CD4-positive, alpha-beta T cell treated with Interleukin-6 at 100 ng/mL for 8 hours (primary cell): ENCODE results near the gene FOS.
"Not testable (repeated sequence)": the region's sequence is repeated elsewhere in the genome, so short reads cannot be mapped to it uniquely, and the experiment has no call there.

ENCODE experiments used
- DNase-seq: peaks from one replicate; pipeline ENCODE4 v3.0.0-alpha.2; 2020; ENCODE audit warnings: mixed read lengths, low spot score

FOS gene

GRCh38 chr14:75277008-75277814 lies 1.4 kb upstream of the FOS start:
- DNase-seq = peak; percentile 54

GRCh38 chr14:75277815-75278421 lies 710 bp upstream of the FOS start:
- DNase-seq = peak; percentile 15

GRCh38 chr14:75279153-75279762 lies 630 bp downstream of the FOS start:
- DNase-seq = peak; percentile 56

GRCh38 chr14:75279763-75280290 lies 1.2 kb downstream of the FOS start:
- DNase-seq = no peak

- DNase-seq = no peak
Measured at GRCh38 chr14:75280291-75280830, 1.7 kb downstream of the FOS start.

- no peak for DNase-seq
Measured at GRCh38 chr14:75280831-75281653, 2.4 kb downstream of the FOS start.

- no peak for DNase-seq
Measured at GRCh38 chr14:75281654-75282019, 3.0 kb downstream of the FOS start.

- DNase-seq = no peak
Measured at GRCh38 chr14:75282170-75282554, 3.5 kb downstream of the FOS start.

- not testable (repeated sequence) for DNase-seq
Measured at GRCh38 chr14:75282555-75283161, 4.0 kb downstream of the FOS start.

GRCh38 chr14:75283162-75283832 lies 4.7 kb downstream of the FOS start:
- DNase-seq = no peak

GRCh38 chr14:75283833-75284563 lies 5.4 kb downstream of the FOS start:
- DNase-seq = no peak

GRCh38 chr14:75285331-75285730 lies 6.7 kb downstream of the FOS start:
- no peak for DNase-seq

- DNase-seq = no peak
Measured at GRCh38 chr14:75286313-75286712, 7.7 kb downstream of the FOS start.

GRCh38 chr14:75289840-75290388 lies 11.3 kb downstream of the FOS start:
- no peak for DNase-seq

GRCh38 chr14:75290851-75291250 lies 12.2 kb downstream of the FOS start:
- DNase-seq = no peak

GRCh38 chr14:75291331-75291730 lies 12.7 kb downstream of the FOS start:
- DNase-seq = no peak

- DNase-seq = no peak
Measured at GRCh38 chr14:75292101-75292563, 13.5 kb downstream of the FOS start.

GRCh38 chr14:75292886-75293285 lies 14.3 kb downstream of the FOS start:
- no peak for DNase-seq

- DNase-seq = peak; percentile 92
Measured at GRCh38 chr14:75293920-75294648, 15.5 kb downstream of the FOS start.
